ENCODE measurements around the gene KRTAP5-7.

- TF ChIP-seq CTCF (IDR thresholded peaks at IDR 0.05) (no peak), POLR2AphosphoS5 (IDR thresholded peaks at IDR 0.05) (no peak)
These were observed 15.3 kb downstream of the KRTAP5-7 start for GRCh38 chr11:71542382-71542781.
